ENCODE data around the gene DISC1.

Gene DISC1

GRCh38 chr1:232016616-232017015 is 390.0 kb downstream of the DISC1 start:
- Histone ChIP-seq H2AFZ (ENCODE audit: low read length) (no peak overlapping the region), H3K4me3 (ENCODE audit: low read depth, low read length, poor library complexity, severe bottlenecking) (no peak overlapping the region), H3K9ac (ENCODE audit: low read length) (no peak overlapping the region), H3K9me2 (ENCODE audit: low read depth, low read length) (no peaks in the 10 kb centered on the region), H3F3A (ENCODE audit: insufficient read depth, low read length) (no peaks in the 10 kb centered on the region), H3K79me2 (ENCODE audit: insufficient read depth, low read length) (no peaks in the 10 kb centered on the region), H4K20me1 (ENCODE audit: insufficient read depth, low read length) (no peaks in the 10 kb centered on the region), H3K9me3 (ENCODE audit: low read length) (no peaks in the 10 kb centered on the region), H3K4me2 (ENCODE audit: low read length) (no peak overlapping the region), H3K27ac (ENCODE audit: low read depth, low read length, poor library complexity, severe bottlenecking) (no peak overlapping the region), H3K4me1 (ENCODE audit: insufficient read depth, low read length, severe bottlenecking) (no peaks in the 10 kb centered on the region), H3K27me3 (ENCODE audit: insufficient read depth, low read length) (no peaks in the 10 kb centered on the region; the same call in 1 of the 2 replicates), H3K36me3 (ENCODE audit: insufficient read depth, low read length) (no peaks in the 10 kb centered on the region)
- TF ChIP-seq, protein P1, sequence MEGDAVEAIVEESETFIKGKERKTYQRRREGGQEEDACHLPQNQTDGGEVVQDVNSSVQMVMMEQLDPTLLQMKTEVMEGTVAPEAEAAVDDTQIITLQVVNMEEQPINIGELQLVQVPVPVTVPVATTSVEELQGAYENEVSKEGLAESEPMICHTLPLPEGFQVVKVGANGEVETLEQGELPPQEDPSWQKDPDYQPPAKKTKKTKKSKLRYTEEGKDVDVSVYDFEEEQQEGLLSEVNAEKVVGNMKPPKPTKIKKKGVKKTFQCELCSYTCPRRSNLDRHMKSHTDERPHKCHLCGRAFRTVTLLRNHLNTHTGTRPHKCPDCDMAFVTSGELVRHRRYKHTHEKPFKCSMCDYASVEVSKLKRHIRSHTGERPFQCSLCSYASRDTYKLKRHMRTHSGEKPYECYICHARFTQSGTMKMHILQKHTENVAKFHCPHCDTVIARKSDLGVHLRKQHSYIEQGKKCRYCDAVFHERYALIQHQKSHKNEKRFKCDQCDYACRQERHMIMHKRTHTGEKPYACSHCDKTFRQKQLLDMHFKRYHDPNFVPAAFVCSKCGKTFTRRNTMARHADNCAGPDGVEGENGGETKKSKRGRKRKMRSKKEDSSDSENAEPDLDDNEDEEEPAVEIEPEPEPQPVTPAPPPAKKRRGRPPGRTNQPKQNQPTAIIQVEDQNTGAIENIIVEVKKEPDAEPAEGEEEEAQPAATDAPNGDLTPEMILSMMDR (IDR thresholded peaks at IDR 0.05; ENCODE audit: low read length): no peak
- no peak for TF ChIP-seq EZH2 (IDR thresholded peaks at IDR 0.05; ENCODE audit: borderline replicate concordance, low read length)

GRCh38 chr1:232017057-232017456 is 390.5 kb downstream of the DISC1 start:
- Histone ChIP-seq H3K9ac (ENCODE audit: low read length) (no peak overlapping the region), H4K20me1 (ENCODE audit: insufficient read depth, low read length) (no peaks in the 10 kb centered on the region), H3K4me2 (ENCODE audit: low read length) (no peak overlapping the region), H3K9me2 (ENCODE audit: low read depth, low read length) (no peaks in the 10 kb centered on the region), H3K4me3 (ENCODE audit: low read depth, low read length, poor library complexity, severe bottlenecking) (no peak overlapping the region), H2AFZ (ENCODE audit: low read length) (no peak overlapping the region), H3F3A (ENCODE audit: insufficient read depth, low read length) (no peaks in the 10 kb centered on the region), H3K9me3 (ENCODE audit: low read length) (no peaks in the 10 kb centered on the region), H3K79me2 (ENCODE audit: insufficient read depth, low read length) (no peaks in the 10 kb centered on the region), H3K4me1 (ENCODE audit: insufficient read depth, low read length, severe bottlenecking) (no peaks in the 10 kb centered on the region), H3K27me3 (ENCODE audit: insufficient read depth, low read length) (no peaks in the 10 kb centered on the region; the same call in 1 of the 2 replicates), H3K36me3 (ENCODE audit: insufficient read depth, low read length) (no peaks in the 10 kb centered on the region), H3K27ac (ENCODE audit: low read depth, low read length, poor library complexity, severe bottlenecking) (no peak overlapping the region)
- TF ChIP-seq, protein P1 (IDR thresholded peaks at IDR 0.05; ENCODE audit: low read length): no peak
- TF ChIP-seq EZH2 (IDR thresholded peaks at IDR 0.05; ENCODE audit: borderline replicate concordance, low read length): no peak

DNA sequence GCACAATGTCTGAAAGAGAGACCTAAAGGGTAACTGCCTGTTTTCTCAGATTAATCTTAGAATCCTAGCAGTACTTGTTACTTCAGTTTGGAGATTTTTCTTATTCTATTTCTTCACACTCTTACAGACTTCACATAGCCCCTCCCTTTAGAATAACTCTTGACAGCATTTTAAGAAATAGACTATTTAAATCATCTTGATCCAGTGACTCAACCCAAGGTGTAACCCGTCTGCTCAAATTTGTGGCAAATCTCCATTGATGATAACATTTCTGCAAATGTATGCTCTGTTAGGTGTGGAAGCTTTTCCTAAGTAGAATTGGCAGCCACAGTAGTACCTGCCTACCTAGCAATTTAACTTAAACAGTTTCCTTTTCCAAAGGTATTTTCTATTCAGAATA is 391.2 kb downstream of the DISC1 start:
- Histone ChIP-seq H3K36me3 (ENCODE audit: insufficient read depth, low read length) (no peaks in the 10 kb centered on the region), H3K27ac (ENCODE audit: low read depth, low read length, poor library complexity, severe bottlenecking) (no peak overlapping the region), H3K27me3 (ENCODE audit: insufficient read depth, low read length) (no peaks in the 10 kb centered on the region), H4K20me1 (ENCODE audit: insufficient read depth, low read length) (no peaks in the 10 kb centered on the region), H3K4me1 (ENCODE audit: insufficient read depth, low read length, severe bottlenecking) (no peaks in the 10 kb centered on the region), H3K9me3 (ENCODE audit: low read length) (no peaks in the 10 kb centered on the region), H3F3A (ENCODE audit: insufficient read depth, low read length) (no peaks in the 10 kb centered on the region), H2AFZ (ENCODE audit: low read length) (no peak overlapping the region), H3K79me2 (ENCODE audit: insufficient read depth, low read length) (no peaks in the 10 kb centered on the region), H3K4me2 (ENCODE audit: low read length) (no peak overlapping the region), H3K4me3 (ENCODE audit: low read depth, low read length, poor library complexity, severe bottlenecking) (no peak overlapping the region), H3K9ac (ENCODE audit: low read length) (no peak overlapping the region), H3K9me2 (ENCODE audit: low read depth, low read length) (no peaks in the 10 kb centered on the region)
- TF ChIP-seq, protein P1 (IDR thresholded peaks at IDR 0.05; ENCODE audit: low read length): no peak
- no peak for TF ChIP-seq EZH2 (IDR thresholded peaks at IDR 0.05; ENCODE audit: borderline replicate concordance, low read length)

Data from OCI-LY1 (cell line).